ENCODE data around the gene FAM174B.

DNA sequence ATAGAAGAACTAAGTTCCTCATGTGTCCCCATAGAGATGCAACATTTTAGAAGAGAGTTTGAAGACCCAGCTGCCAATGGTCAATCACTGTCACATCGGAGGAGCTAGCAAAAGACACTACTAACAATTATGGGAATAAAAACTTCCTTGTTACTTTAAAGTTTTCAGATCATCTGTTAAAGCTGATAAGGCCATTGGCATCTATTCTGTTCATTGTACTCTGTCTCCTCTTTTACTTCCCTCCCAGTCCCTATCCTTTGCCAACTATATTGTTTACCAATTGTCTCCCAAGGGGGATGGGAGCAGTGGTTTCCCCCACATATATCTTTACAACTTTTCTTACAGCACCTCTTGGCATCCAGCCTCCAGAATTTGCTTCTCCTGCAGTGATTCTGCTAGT, 81.0 kb downstream of the FAM174B start:
- TF ChIP-seq, protein P1, sequence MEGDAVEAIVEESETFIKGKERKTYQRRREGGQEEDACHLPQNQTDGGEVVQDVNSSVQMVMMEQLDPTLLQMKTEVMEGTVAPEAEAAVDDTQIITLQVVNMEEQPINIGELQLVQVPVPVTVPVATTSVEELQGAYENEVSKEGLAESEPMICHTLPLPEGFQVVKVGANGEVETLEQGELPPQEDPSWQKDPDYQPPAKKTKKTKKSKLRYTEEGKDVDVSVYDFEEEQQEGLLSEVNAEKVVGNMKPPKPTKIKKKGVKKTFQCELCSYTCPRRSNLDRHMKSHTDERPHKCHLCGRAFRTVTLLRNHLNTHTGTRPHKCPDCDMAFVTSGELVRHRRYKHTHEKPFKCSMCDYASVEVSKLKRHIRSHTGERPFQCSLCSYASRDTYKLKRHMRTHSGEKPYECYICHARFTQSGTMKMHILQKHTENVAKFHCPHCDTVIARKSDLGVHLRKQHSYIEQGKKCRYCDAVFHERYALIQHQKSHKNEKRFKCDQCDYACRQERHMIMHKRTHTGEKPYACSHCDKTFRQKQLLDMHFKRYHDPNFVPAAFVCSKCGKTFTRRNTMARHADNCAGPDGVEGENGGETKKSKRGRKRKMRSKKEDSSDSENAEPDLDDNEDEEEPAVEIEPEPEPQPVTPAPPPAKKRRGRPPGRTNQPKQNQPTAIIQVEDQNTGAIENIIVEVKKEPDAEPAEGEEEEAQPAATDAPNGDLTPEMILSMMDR (IDR thresholded peaks at IDR 0.05): no peak
- TF ChIP-seq POLR2A (IDR thresholded peaks at IDR 0.05): no peak

All from thyroid gland (tissue), 4 donors.